Astrocyte (in vitro differentiated cells and primary cell): ENCODE results near the gene FAM171A2. TPM values are rescaled to one million over a fixed set of nuclear protein-coding genes. Genes with fewer than 3 reads are reported as not detected.

Experiments used
- DNase-seq: peaks from one replicate; pipeline ENCODE4 v3.0.0-alpha.2; 2010; ENCODE audit warnings: low read depth
- FAIRE-seq: peaks from 2 replicates; lab custom pipeline; 2011; peaks lifted over from hg19 to GRCh38; lab: Jason Lieb, UNC
- H2AFZ ChIP-seq: 2 replicates; pipeline ENCODE4 v1.6.0; 2012; ENCODE audit warnings: low read depth, low read length, inconsistent platforms
- H3K27ac ChIP-seq: 2 replicates; pipeline ENCODE4 v1.5.1; 2011; ENCODE audit warnings: low read depth, low read length, inconsistent platforms
- H3K27me3 ChIP-seq: 2 replicates; pipeline ENCODE4 v1.6.0; 2011; ENCODE audit warnings: low read length, inconsistent platforms; ENCODE audit not compliant: insufficient read depth
- H3K36me3 ChIP-seq: 2 replicates; pipeline ENCODE4 v1.5.1; 2011; ENCODE audit warnings: low read length, inconsistent platforms; ENCODE audit not compliant: insufficient read depth
- H3K4me1 ChIP-seq: 2 replicates; pipeline ENCODE4 v1.5.1; 2011; ENCODE audit warnings: low read length, inconsistent platforms; ENCODE audit not compliant: insufficient read depth
- H3K4me2 ChIP-seq: 2 replicates; pipeline ENCODE4 v1.6.0; 2012; ENCODE audit warnings: low read length, inconsistent platforms
- H3K4me3 ChIP-seq: 2 replicates; pipeline ENCODE4 v1.5.1; 2011; ENCODE audit warnings: low read depth, mild to moderate bottlenecking, low read length, inconsistent platforms; ENCODE audit not compliant: insufficient read depth
- H3K79me2 ChIP-seq: 2 replicates; pipeline ENCODE4 v1.6.0; 2012; ENCODE audit warnings: mild to moderate bottlenecking, low read length, inconsistent platforms; ENCODE audit not compliant: insufficient read depth
- H3K9ac ChIP-seq: 2 replicates; pipeline ENCODE4 v1.6.0; 2012; ENCODE audit warnings: mild to moderate bottlenecking, low read length, inconsistent platforms
- H3K9me3 ChIP-seq: 2 replicates; pipeline ENCODE4 v1.5.1; 2012; ENCODE audit warnings: low read depth, mild to moderate bottlenecking, low read length, inconsistent platforms; ENCODE audit not compliant: insufficient read depth
- H4K20me1 ChIP-seq: 2 replicates; pipeline ENCODE4 v1.6.0; 2012; ENCODE audit warnings: low read length, inconsistent platforms; ENCODE audit not compliant: insufficient read depth
- H3K27ac Mint-ChIP-seq: one replicate; pipeline ENCODE4 v1.8.0; 2021; ENCODE audit warnings: mild to moderate bottlenecking, mixed read lengths; ENCODE audit not compliant: unreplicated experiment
- H3K27me3 Mint-ChIP-seq: one replicate; pipeline ENCODE4 v1.8.0; 2021; ENCODE audit warnings: low read depth, mixed read lengths; ENCODE audit not compliant: unreplicated experiment
- H3K36me3 Mint-ChIP-seq: one replicate; pipeline ENCODE4 v1.8.0; 2021; ENCODE audit warnings: low read depth, mixed read lengths; ENCODE audit not compliant: unreplicated experiment
- H3K4me1 Mint-ChIP-seq: one replicate; pipeline ENCODE4 v1.8.0; 2021; ENCODE audit warnings: low read depth, mixed read lengths; ENCODE audit not compliant: unreplicated experiment
- H3K4me3 Mint-ChIP-seq: one replicate; pipeline ENCODE4 v1.8.0; 2021; ENCODE audit warnings: mild to moderate bottlenecking, moderate library complexity, mixed read lengths; ENCODE audit not compliant: unreplicated experiment
- H3K9me3 Mint-ChIP-seq: one replicate; pipeline ENCODE4 v1.8.0; 2021; ENCODE audit warnings: mild to moderate bottlenecking, mixed read lengths; ENCODE audit not compliant: unreplicated experiment
- EZH2 ChIP-seq: IDR thresholded peaks from 2 replicates; pipeline ENCODE4 v1.6.1; 2012; ENCODE audit warnings: mild to moderate bottlenecking, low read length, inconsistent platforms; ENCODE audit not compliant: insufficient read depth
- total RNA-seq: library from RNA; stranded (reverse); gene quantifications from 2 replicates; pipeline ENCODE4 v1.2.1, GENCODE V29; 2021
- TF ChIP-seq, protein P1 (sequence below): IDR thresholded peaks from 2 replicates; pipeline ENCODE4 v1.5.1; 2011; ENCODE audit warnings: low read depth, mild to moderate bottlenecking, inconsistent platforms, low read length, moderate library complexity; ENCODE audit not compliant: insufficient read depth

The FAM171A2 gene
- total RNA-seq, 1 donor from 2014 or later: 18.2 TPM

- H3K27ac Mint-ChIP-seq: no peak overlapping the region
- no peak overlapping the region for H2AFZ ChIP-seq
- no peaks in the 10 kb centered on the region for H3K9me3 ChIP-seq
- H3K79me2 ChIP-seq: peaks cover 19% of the 10 kb centered on the region
- H3K4me1 Mint-ChIP-seq: no peaks in the 10 kb centered on the region
- H3K27me3 Mint-ChIP-seq: peaks cover 12% of the 10 kb centered on the region
- peaks cover 8% of the 10 kb centered on the region for H3K27me3 ChIP-seq
- TF ChIP-seq, protein P1, sequence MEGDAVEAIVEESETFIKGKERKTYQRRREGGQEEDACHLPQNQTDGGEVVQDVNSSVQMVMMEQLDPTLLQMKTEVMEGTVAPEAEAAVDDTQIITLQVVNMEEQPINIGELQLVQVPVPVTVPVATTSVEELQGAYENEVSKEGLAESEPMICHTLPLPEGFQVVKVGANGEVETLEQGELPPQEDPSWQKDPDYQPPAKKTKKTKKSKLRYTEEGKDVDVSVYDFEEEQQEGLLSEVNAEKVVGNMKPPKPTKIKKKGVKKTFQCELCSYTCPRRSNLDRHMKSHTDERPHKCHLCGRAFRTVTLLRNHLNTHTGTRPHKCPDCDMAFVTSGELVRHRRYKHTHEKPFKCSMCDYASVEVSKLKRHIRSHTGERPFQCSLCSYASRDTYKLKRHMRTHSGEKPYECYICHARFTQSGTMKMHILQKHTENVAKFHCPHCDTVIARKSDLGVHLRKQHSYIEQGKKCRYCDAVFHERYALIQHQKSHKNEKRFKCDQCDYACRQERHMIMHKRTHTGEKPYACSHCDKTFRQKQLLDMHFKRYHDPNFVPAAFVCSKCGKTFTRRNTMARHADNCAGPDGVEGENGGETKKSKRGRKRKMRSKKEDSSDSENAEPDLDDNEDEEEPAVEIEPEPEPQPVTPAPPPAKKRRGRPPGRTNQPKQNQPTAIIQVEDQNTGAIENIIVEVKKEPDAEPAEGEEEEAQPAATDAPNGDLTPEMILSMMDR: no peak
- TF ChIP-seq EZH2: no peak
- peaks cover 10% of the 10 kb centered on the region for H3K4me1 ChIP-seq
- H3K27ac ChIP-seq: no peak overlapping the region
- H3K36me3 Mint-ChIP-seq: peaks cover 12% of the 10 kb centered on the region
- peaks cover 4% of the 10 kb centered on the region for H3K9me3 Mint-ChIP-seq
- no peak for FAIRE-seq
- DNase-seq: no peak
- no peak overlapping the region for H3K9ac ChIP-seq
- no peak overlapping the region for H3K4me2 ChIP-seq
- peaks cover 6% of the 10 kb centered on the region for H3K36me3 ChIP-seq
- H3K4me3 ChIP-seq: no peak overlapping the region
- H3K4me3 Mint-ChIP-seq: no peak overlapping the region
- H4K20me1 ChIP-seq: peaks cover 27% of the 10 kb centered on the region
Observed at GRCh38 chr17:44321246-44322120, 42.2 kb downstream of the FAM171A2 start.

DNA sequence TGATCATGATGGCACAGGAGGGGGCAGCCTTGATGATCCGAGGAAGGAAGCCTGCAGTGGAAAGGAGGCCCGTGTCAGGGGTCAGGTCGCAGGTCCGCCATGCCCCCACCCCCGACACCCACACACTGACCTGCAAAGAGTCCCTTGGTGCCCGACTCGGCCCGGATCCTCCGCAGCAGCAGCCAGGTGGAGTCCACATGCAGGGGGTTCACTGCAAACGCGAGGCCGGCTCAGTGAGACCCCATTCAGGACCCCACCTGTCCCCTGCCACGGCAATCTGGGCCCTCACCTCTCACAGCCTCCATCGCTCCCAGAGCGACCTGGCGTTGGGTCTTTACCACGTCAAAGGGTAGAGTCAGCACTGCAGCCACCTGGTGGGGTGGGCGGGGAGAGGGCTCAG is 43.6 kb downstream of the FAM171A2 start:
- Histone ChIP-seq H3K27me3 (peaks cover 19% of the 10 kb centered on the region), H3K4me1 (peaks cover 5% of the 10 kb centered on the region), H3K9me3 (no peaks in the 10 kb centered on the region), H2AFZ (no peak overlapping the region), H3K27ac (no peak overlapping the region), H3K4me2 (no peak overlapping the region), H3K9ac (no peak overlapping the region), H4K20me1 (peaks cover 31% of the 10 kb centered on the region), H3K36me3 (peaks cover 6% of the 10 kb centered on the region), H3K79me2 (peaks cover 19% of the 10 kb centered on the region), H3K4me3 (no peak overlapping the region)
- no peak overlapping the region for H3K4me3 Mint-ChIP-seq
- H3K4me1 Mint-ChIP-seq: no peaks in the 10 kb centered on the region
- DNase-seq (no peak), FAIRE-seq (no peak)
- H3K36me3 Mint-ChIP-seq: peaks cover 12% of the 10 kb centered on the region
- peaks cover 4% of the 10 kb centered on the region for H3K9me3 Mint-ChIP-seq
- peaks cover 22% of the 10 kb centered on the region for H3K27me3 Mint-ChIP-seq
- H3K27ac Mint-ChIP-seq: no peak overlapping the region
- TF ChIP-seq, protein P1: no peak
- TF ChIP-seq EZH2: no peak
